Esophagus muscularis mucosa (tissue), 4 donors: ENCODE data around the gene KRR1. TPM values are rescaled to one million over a fixed set of nuclear protein-coding genes. Genes with fewer than 3 reads are reported as not detected.
"Not testable (repeated sequence)": the region's sequence is repeated elsewhere in the genome, so short reads cannot be mapped to it uniquely, and the experiment has no call there.

Experiments used
- DNase-seq: peaks from one replicate; pipeline ENCODE4 v3.0.0-alpha.2; 2017; ENCODE audit errors: extremely low spot score
- H3K27ac ChIP-seq, 4 donors: fragments of 200-600 bp; sonication (generic); replicated peaks in 1 of 4; 1 replicate in 3 of 4; 2 replicates in 1 of 4; pipeline ENCODE4 v1.5.1; 2016 to 2019; ENCODE audit warnings: mild to moderate bottlenecking in 1 of 4
- H3K27me3 ChIP-seq, 4 donors: fragments of 200-600 bp; sonication (generic); one replicate each; pipeline versions ENCODE4 v1.5.1 to v1.6.0; 2016 to 2019
- H3K36me3 ChIP-seq, 4 donors: fragments of 200-600 bp; sonication (generic); one replicate each; pipeline ENCODE4 v1.5.1; 2016 to 2019
- H3K4me1 ChIP-seq, 4 donors: fragments of 200-600 bp; sonication (generic); one replicate each; pipeline ENCODE4 v1.5.1; 2016 to 2019
- H3K4me3 ChIP-seq, 4 donors: fragments of 200-600 bp; sonication (generic); 1 replicate in 2 of 4; 2 replicates in 2 of 4; pipeline ENCODE4 v1.5.1; 2016 to 2019; ENCODE audit warnings: mild to moderate bottlenecking in 4 of 4, moderate library complexity in 1 of 4
- H3K9me3 ChIP-seq, 4 donors: fragments of 200-600 bp; sonication (generic); 1 replicate in 3 of 4; 2 replicates in 1 of 4; pipeline ENCODE4 v1.5.1; 2016 to 2019
- CTCF ChIP-seq, 3 experiments: fragments of 200-600 bp in 2 of 3; fragments of 450-650 bp in 1 of 3; sonication (generic) in 2 of 3; IDR thresholded peaks; one replicate each; pipeline ENCODE4 v1.5.1; 2017 to 2019; ENCODE audit warnings: antibody characterized with exemption in 3 of 3, mild to moderate bottlenecking in 2 of 3, moderate library complexity in 1 of 3
- EP300 ChIP-seq: sonication (generic); formaldehyde crosslinking; IDR thresholded peaks from one replicate; pipeline ENCODE4 v1.6.1; 2017; ENCODE audit warnings: antibody characterized with exemption
- POLR2A ChIP-seq: fragments of 450-650 bp; IDR thresholded peaks from one replicate; pipeline ENCODE4 v1.6.1; 2017; ENCODE audit warnings: antibody characterized with exemption, moderate library complexity, mild to moderate bottlenecking, low read depth
- POLR2AphosphoS5 ChIP-seq, 2 donors: sonication (generic); formaldehyde crosslinking; IDR thresholded peaks; one replicate each; pipeline ENCODE4 v1.6.1; 2017; ENCODE audit warnings: antibody characterized with exemption in 2 of 2
- WGBS: methylation state at CpG from one replicate; pipeline ENCODE4 v1.1.5; 2018; 5-methylcytosine and 5-hydroxymethylcytosine counted together
- intact Hi-C: fragments of 100-400 bp; cut with DNase I; formaldehyde crosslinking; loops from one replicate; pipeline ENCODE4 v1.15.1; 2023
- total RNA-seq, 4 donors: library from RNA; depleted of rRNA; stranded (reverse); fragments of >200 nt; gene quantifications; one replicate each; pipeline versions ENCODE4 v1.1.0 to v1.2.1, GENCODE V29; 2016

Gene KRR1
- total RNA-seq, 4 donors from 2014 or later, result 17.9 to 37.4 (median 23.8) TPM

DNA sequence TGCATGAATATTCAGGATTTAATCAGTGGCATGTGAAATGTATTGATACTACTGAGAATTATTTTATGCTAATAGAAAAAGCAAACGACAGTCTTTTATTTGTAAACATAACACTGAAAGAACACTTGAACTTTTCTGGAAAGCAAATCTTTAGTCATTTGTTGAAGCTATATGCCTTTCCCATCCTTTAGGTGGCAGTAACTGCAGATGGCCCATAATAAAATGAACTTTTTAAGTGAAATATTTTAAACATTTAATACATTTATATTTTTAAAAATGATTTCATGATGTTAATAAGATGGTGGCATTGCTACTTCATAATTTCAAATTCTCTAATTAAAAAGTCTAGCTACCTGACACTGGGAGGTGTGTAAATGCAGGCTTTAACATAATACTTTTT is 13.9 kb upstream of the KRR1 start:
- H3K9me3 ChIP-seq, result no peaks in the 10 kb centered on the region
- H3K27me3 ChIP-seq, result no peaks in the 10 kb centered on the region
- no peak overlapping the region for H3K27ac ChIP-seq
- DNase-seq, result no peak
- TF ChIP-seq CTCF (IDR thresholded peaks at IDR 0.05) (no peak), POLR2A (no peak), EP300 (no peak), POLR2AphosphoS5 (IDR thresholded peaks at IDR 0.05) (no peak)
- H3K36me3 ChIP-seq, result no peaks in the 10 kb centered on the region
- 21% methylated on average over 1 of the region's 1 CpG for WGBS
- H3K4me1 ChIP-seq, result peaks cover 0 to 3% (median 0%) of the 10 kb centered on the region in 4 donors
- intact Hi-C loops, result loop anchor here (2.0 to 5.0 kb wide), 2 partner anchors 512 to 832 kb away; no protein-coding TSS in a partner anchor
- H3K4me3 ChIP-seq, result no peak overlapping the region

GRCh38 chr12:75522124-75522523 is 10.7 kb upstream of the KRR1 start:
- intact Hi-C loops, H3K4me1 ChIP-seq, DNase-seq, H3K27me3 ChIP-seq, H3K4me3 ChIP-seq, H3K36me3 ChIP-seq, H3K9me3 ChIP-seq, H3K27ac ChIP-seq: not testable (repeated sequence)
- WGBS, result 87% methylated on average over 5 of the region's 5 CpGs

GRCh38 chr12:75521224-75521623 is 9.8 kb upstream of the KRR1 start:
- H3K9me3 ChIP-seq, H3K4me3 ChIP-seq, H3K36me3 ChIP-seq, DNase-seq, intact Hi-C loops, H3K4me1 ChIP-seq, H3K27ac ChIP-seq, H3K27me3 ChIP-seq: not testable (repeated sequence)

- Histone ChIP-seq H3K27ac (no peak overlapping the region), H3K27me3 (no peaks in the 10 kb centered on the region), H3K4me1 (peaks cover 16 to 34% (median 29%) of the 10 kb centered on the region in 4 donors), H3K36me3 (peaks cover 6 to 25% (median 19%) of the 10 kb centered on the region in 4 donors), H3K4me3 (no peak overlapping the region), H3K9me3 (no peaks in the 10 kb centered on the region)
- intact Hi-C loops, result loop anchor here (5.0 to 10.0 kb wide), 2 partner anchors 125 to 177 kb away; partner anchors contain the start of genes CAPS2 and GLIPR1L1
- 83% methylated on average over 4 of the region's 4 CpGs for WGBS
- no peak for DNase-seq
- TF ChIP-seq CTCF (IDR thresholded peaks at IDR 0.05) (no peak), POLR2A (no peak), POLR2AphosphoS5 (IDR thresholded peaks at IDR 0.05) (no peak), EP300 (no peak)
Observed at GRCh38 chr12:75509621-75510020, 1.8 kb downstream of the KRR1 start.

- Histone ChIP-seq H3K4me1 (peaks cover 16 to 34% (median 29%) of the 10 kb centered on the region in 4 donors), H3K27me3 (no peaks in the 10 kb centered on the region), H3K9me3 (no peaks in the 10 kb centered on the region), H3K36me3 (peaks cover 6 to 39% (median 29%) of the 10 kb centered on the region in 4 donors), H3K4me3 (no peak overlapping the region), H3K27ac (no peak overlapping the region)
- WGBS, result 63% methylated on average over 2 of the region's 2 CpGs
- no peak for DNase-seq
- intact Hi-C loops, result loop anchor here (5.0 to 10.0 kb wide), 2 partner anchors 123 to 176 kb away; partner anchors contain the start of genes CAPS2 and GLIPR1L1
- TF ChIP-seq POLR2A, result no peak
- no peak for TF ChIP-seq EP300
- no peak for TF ChIP-seq CTCF (IDR thresholded peaks at IDR 0.05)
- TF ChIP-seq POLR2AphosphoS5 (IDR thresholded peaks at IDR 0.05), result no peak
Observed at GRCh38 chr12:75508159-75508558, 3.2 kb downstream of the KRR1 start.

GRCh38 chr12:75507086-75507485 is 4.3 kb downstream of the KRR1 start:
- Histone ChIP-seq H3K27ac (no peak overlapping the region), H3K4me1 (peaks cover 16 to 33% (median 29%) of the 10 kb centered on the region in 4 donors), H3K4me3 (no peak overlapping the region), H3K9me3 (no peaks in the 10 kb centered on the region), H3K27me3 (no peaks in the 10 kb centered on the region), H3K36me3 (peaks cover 16 to 50% (median 40%) of the 10 kb centered on the region in 4 donors)
- 81% methylated on average over 2 of the region's 2 CpGs for WGBS
- intact Hi-C loops, result loop anchor here (5.0 to 10.0 kb wide), 2 partner anchors 122 to 175 kb away; partner anchors contain the start of genes CAPS2 and GLIPR1L1
- no peak for DNase-seq
- TF ChIP-seq EP300, result no peak
- no peak for TF ChIP-seq CTCF (IDR thresholded peaks at IDR 0.05)
- no peak for TF ChIP-seq POLR2AphosphoS5 (IDR thresholded peaks at IDR 0.05)
- no peak for TF ChIP-seq POLR2A
